Adrenal gland (tissue), 5 donors: ENCODE measurements around the gene AQP1.

Experiments used
- CTCF ChIP-seq, 6 experiments: fragments of 450-650 bp in 4 of 6; fragments of 200-600 bp in 2 of 6; sonication (generic) in 1 of 6; IDR thresholded peaks; 1 replicate in 5 of 6; 2 replicates in 1 of 6; pipeline versions ENCODE4 v1.5.1 to v1.8.0; 2016 to 2021; ENCODE audit warnings: antibody characterized with exemption in 6 of 6, mild to moderate bottlenecking in 2 of 6, moderate library complexity in 1 of 6
- POLR2A ChIP-seq, 2 donors: fragments of 450-650 bp; IDR thresholded peaks; one replicate each; pipeline ENCODE4 v1.6.1; 2017; ENCODE audit warnings: antibody characterized with exemption in 2 of 2, mild to moderate bottlenecking in 2 of 2, moderate library complexity in 1 of 2
- donor health status: DM: no; HTN: no; CAD: no.

GRCh38 chr7:30896783-30897637 lies 14.6 kb upstream of the AQP1 start:
- TF ChIP-seq CTCF (IDR thresholded peaks at IDR 0.05) (no peak), POLR2A (IDR thresholded peaks at IDR 0.05) (no peak)
